GM12878 (cell line): Measurements from ENCODE around the gene IGFBP1. TPM values are rescaled to one million over a fixed set of nuclear protein-coding genes. Genes with fewer than 3 reads are reported as not detected.

Experiments
- ATAC-seq: fragments of 200-7000 bp; cut with Tn5 transposase; 3 replicates; pipeline ENCODE4 v1.9.1; 2020; ENCODE audit warnings: mild to moderate bottlenecking, moderate library complexity
- BruUV-seq: library from RNA; stranded (reverse); fragments of 400-500 nt; replicated peaks from 2 replicates; lab custom pipeline; 2021; lab: Mats Ljungman, UMichigan
- CTCF ChIA-PET: fragments of 300-600 bp; sonication (Branson Sonifier 250); formaldehyde crosslinking; extraction: SDS; loops from one replicate; lab custom pipeline; 2021; ENCODE audit warnings: inconsistent platforms; lab: Yijun Ruan, JAX
- POLR2A ChIA-PET: fragments of 350-600 bp; formaldehyde crosslinking; extraction: SDS; loops from one replicate; lab custom pipeline; 2021; ENCODE audit warnings: inconsistent platforms; lab: Charles Lee
- RAD21 ChIA-PET: fragments of 300-600 bp; sonication (Branson Sonifier 250); formaldehyde crosslinking; loops from one replicate; lab custom pipeline; 2023; ENCODE audit warnings: antibody characterized with exemption; ENCODE audit not compliant: unreplicated experiment; lab: Charles Lee
- SMC1A ChIA-PET: fragments of 300-600 bp; sonication (Branson Sonifier 250); formaldehyde crosslinking; loops from one replicate; lab custom pipeline; 2023; ENCODE audit not compliant: unreplicated experiment, uncharacterized antibody; lab: Charles Lee
- DNase-seq: peaks from one replicate; pipeline ENCODE4 v3.0.0-alpha.2; 2011; ENCODE audit warnings: low read depth, low spot score
- FAIRE-seq: peaks from 3 replicates; lab custom pipeline; 2011; peaks lifted over from hg19 to GRCh38; lab: Jason Lieb, UNC
- H2AFZ ChIP-seq: 2 replicates; pipeline ENCODE4 v1.6.0; 2011; ENCODE audit warnings: low read depth, low read length, control low read depth; ENCODE audit not compliant: control insufficient read depth
- H3K27ac ChIP-seq: 2 replicates; pipeline ENCODE4 v1.5.1; 2011; ENCODE audit warnings: control low read depth; ENCODE audit not compliant: control insufficient read depth, insufficient read depth
- H3K27me3 ChIP-seq, 2 experiments: replicated peaks in 1 of 2; 2 replicates each; pipeline versions ENCODE4 v1.6.0 to v1.6.1; 2011; ENCODE audit warnings: low read length in 1 of 2; ENCODE audit not compliant: control insufficient read depth in 2 of 2, insufficient read depth in 2 of 2
- H3K36me3 ChIP-seq, 2 experiments: 2 replicates each; pipeline ENCODE4 v1.5.1; 2011; ENCODE audit warnings: low read length in 1 of 2; ENCODE audit not compliant: control insufficient read depth in 2 of 2, insufficient read depth in 2 of 2
- H3K4me1 ChIP-seq: 2 replicates; pipeline ENCODE4 v1.6.1; 2011; ENCODE audit warnings: mild to moderate bottlenecking, low read length, moderate library complexity, mixed read lengths; ENCODE audit not compliant: control insufficient read depth, insufficient read depth
- H3K4me2 ChIP-seq: 2 replicates; pipeline ENCODE4 v1.6.0; 2011; ENCODE audit warnings: control low read depth; ENCODE audit not compliant: control insufficient read depth, insufficient read depth
- H3K4me3 ChIP-seq: fragments of 200-600 bp; sonication (generic); 2 replicates; pipeline ENCODE4 v1.5.1; 2016
- H3K79me2 ChIP-seq: 2 replicates; pipeline ENCODE4 v1.6.0; 2011; ENCODE audit warnings: low read length; ENCODE audit not compliant: control insufficient read depth, insufficient read depth
- H3K9ac ChIP-seq: 2 replicates; pipeline ENCODE4 v1.8.0; 2011; ENCODE audit warnings: low read length, control low read depth, mixed read lengths; ENCODE audit not compliant: control insufficient read depth, insufficient read depth
- H3K9me3 ChIP-seq: replicated peaks from 3 replicates; pipeline ENCODE4 v1.5.1; 2011; ENCODE audit warnings: mild to moderate bottlenecking, low read length; ENCODE audit not compliant: control insufficient read depth, insufficient read depth
- H4K20me1 ChIP-seq: 2 replicates; pipeline ENCODE4 v1.6.0; 2011; ENCODE audit not compliant: control insufficient read depth, insufficient read depth
- BHLHE40 ChIP-seq, 2 experiments: fragments of 450-650 bp in 1 of 2; IDR thresholded peaks; 2 replicates each; pipeline ENCODE4 v1.6.1; 2011 to 2017; ENCODE audit warnings: low read depth in 2 of 2, borderline replicate concordance in 1 of 2, improper control_type of control experiment in 1 of 2, low read length in 1 of 2, mild to moderate bottlenecking in 1 of 2
- ETV6 ChIP-seq, 2 experiments: fragments of 450-650 bp in 1 of 2; IDR thresholded peaks in 1 of 2; conservative IDR thresholded peaks in 1 of 2; 2 replicates each; pipeline ENCODE4 v1.6.1; 2014; ENCODE audit warnings: antibody characterized with exemption in 1 of 2, borderline replicate concordance in 1 of 2, low read depth in 1 of 2, mild to moderate bottlenecking in 1 of 2, moderate library complexity in 1 of 2
- KAT2A ChIP-seq: conservative IDR thresholded peaks from 2 replicates; pipeline ENCODE4 v1.6.1; 2011; ENCODE audit warnings: low read depth, low read length; ENCODE audit not compliant: control insufficient read depth
- NFYA ChIP-seq: IDR thresholded peaks from 2 replicates; pipeline ENCODE4 v1.6.1; 2011; ENCODE audit warnings: low read depth, mild to moderate bottlenecking, low read length, improper control_type of control experiment, borderline replicate concordance
- NRF1 ChIP-seq: conservative IDR thresholded peaks from 2 replicates; pipeline ENCODE4 v1.6.1; 2011; ENCODE audit warnings: mild to moderate bottlenecking, low read depth, low read length, improper control_type of control experiment
- PML ChIP-seq: IDR thresholded peaks from 2 replicates; pipeline ENCODE4 v1.6.1; 2012; ENCODE audit warnings: low read length, inconsistent platforms
- SMAD1 ChIP-seq: fragments of 450-650 bp; IDR thresholded peaks from 2 replicates; pipeline ENCODE4 v1.6.1; 2018; ENCODE audit warnings: mild to moderate bottlenecking, low read depth; ENCODE audit not compliant: partially characterized antibody
- SMARCA5 ChIP-seq: fragments of 450-650 bp; IDR thresholded peaks from 2 replicates; pipeline ENCODE4 v1.6.1; 2017; ENCODE audit warnings: mild to moderate bottlenecking
- SMC3 ChIP-seq: IDR thresholded peaks from 2 replicates; pipeline ENCODE4 v1.6.1; 2011; ENCODE audit warnings: low read length, improper control_type of control experiment, borderline replicate concordance
- TCF12 ChIP-seq: IDR thresholded peaks from 2 replicates; pipeline ENCODE4 v1.6.1; 2011; ENCODE audit warnings: low read depth, mild to moderate bottlenecking, low read length
- WGBS: methylation state at CpG from one replicate; pipeline ENCODE4 v1.1.6; 2016; ENCODE audit warnings: low lambda C conversion rate; ENCODE audit not compliant: insufficient replicate concordance, insufficient coverage; ENCODE audit errors: missing lambda C conversion rate; 5-methylcytosine and 5-hydroxymethylcytosine counted together
- in situ Hi-C: fragments of 300-500 bp; cut with MboI; formaldehyde crosslinking; loops from 9 replicates; pipeline ENCODE4 v1.14.3; 2018; ENCODE audit warnings: mixed read lengths
- intact Hi-C: fragments of 100-400 bp; cut with micrococcal nuclease; formaldehyde crosslinking; loops from one replicate; pipeline ENCODE4 v1.14.2; 2022; ENCODE audit not compliant: unreplicated experiment
- polyA plus RNA-seq, 11 experiments: library from polyadenylated mRNA; depleted of rRNA in 4 of 11; unstranded in 6 of 11; stranded (reverse) in 5 of 11; fragments of >200 nt; fragmentation: Nextera tagmentation in 4 of 11; fragmentation: Illumina TruSeq in 1 of 11; extraction: Ambion mirVana in 4 of 11; extraction: Trizol in 1 of 11; gene quantifications; 1 replicate in 1 of 11; 2 replicates in 10 of 11; pipeline versions ENCODE4 v1.2.1 to v1.2.3, GENCODE V29; 2011 to 2016; ENCODE audit warnings: inconsistent platforms in 2 of 11, missing spikeins in 2 of 11, low read depth in 1 of 11
- total RNA-seq, 4 experiments: library from RNA; depleted of rRNA in 3 of 4; stranded (reverse); fragments of >200 nt in 3 of 4; fragmentation: Illumina TruSeq in 1 of 4; extraction: Trizol in 1 of 4; gene quantifications; 2 replicates each; pipeline versions ENCODE4 v1.2.1 to v1.2.3, GENCODE V29; 2013 to 2021
- TF ChIP-seq, protein P1 (sequence below): IDR thresholded peaks from 2 replicates; pipeline ENCODE4 v1.6.1; 2011; ENCODE audit warnings: borderline replicate concordance, low read depth, mild to moderate bottlenecking, moderate library complexity, mixed read lengths, low read length; ENCODE audit not compliant: insufficient read depth; ENCODE audit errors: extremely low read length
- TF ChIP-seq, protein P2 (sequence below): fragments of 150-350 bp; IDR thresholded peaks from 2 replicates; pipeline ENCODE4 v1.6.1; 2016; ENCODE audit warnings: low read depth, low read length
- TF ChIP-seq, protein P3 (sequence below): IDR thresholded peaks from 2 replicates; pipeline ENCODE4 v1.6.1; 2011; ENCODE audit warnings: borderline replicate concordance, low read depth, mild to moderate bottlenecking, moderate library complexity, low read length; ENCODE audit not compliant: insufficient read depth, poor library complexity, severe bottlenecking
- TF ChIP-seq, protein P4 (sequence below): IDR thresholded peaks from 2 replicates; pipeline ENCODE4 v1.6.1; 2012; ENCODE audit warnings: low read depth, low read length, improper control_type of control experiment

Gene IGFBP1
- total and polyA plus RNA-seq, 10 of the 15 experiments (the other 5 are each of a cell fraction or from before 2014, with no cell fraction given) = 0.13 TPM; not detected in 9

GRCh38 chr7:45873035-45873354 is 15.3 kb upstream of the IGFBP1 start, which contains the start of gene CCDC201:
Gene CCDC201, minus strand, starts transcription at chr7:45873082. Its CDS starts 75 bp downstream, at chr7:45873007.
- no peak within 1 kb of the TSS for H3K4me2 ChIP-seq
- no peak within 1 kb of the TSS for H3K4me3 ChIP-seq
- H4K20me1 ChIP-seq = no peaks in the 10 kb centered on the region
- H3K79me2 ChIP-seq = no peaks in the 10 kb centered on the region
- TF ChIP-seq, protein P1, sequence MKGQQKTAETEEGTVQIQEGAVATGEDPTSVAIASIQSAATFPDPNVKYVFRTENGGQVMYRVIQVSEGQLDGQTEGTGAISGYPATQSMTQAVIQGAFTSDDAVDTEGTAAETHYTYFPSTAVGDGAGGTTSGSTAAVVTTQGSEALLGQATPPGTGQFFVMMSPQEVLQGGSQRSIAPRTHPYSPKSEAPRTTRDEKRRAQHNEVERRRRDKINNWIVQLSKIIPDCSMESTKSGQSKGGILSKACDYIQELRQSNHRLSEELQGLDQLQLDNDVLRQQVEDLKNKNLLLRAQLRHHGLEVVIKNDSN = no peak
- no peak for TF ChIP-seq PML
- no peak for TF ChIP-seq KAT2A
- TF ChIP-seq, protein P2, sequence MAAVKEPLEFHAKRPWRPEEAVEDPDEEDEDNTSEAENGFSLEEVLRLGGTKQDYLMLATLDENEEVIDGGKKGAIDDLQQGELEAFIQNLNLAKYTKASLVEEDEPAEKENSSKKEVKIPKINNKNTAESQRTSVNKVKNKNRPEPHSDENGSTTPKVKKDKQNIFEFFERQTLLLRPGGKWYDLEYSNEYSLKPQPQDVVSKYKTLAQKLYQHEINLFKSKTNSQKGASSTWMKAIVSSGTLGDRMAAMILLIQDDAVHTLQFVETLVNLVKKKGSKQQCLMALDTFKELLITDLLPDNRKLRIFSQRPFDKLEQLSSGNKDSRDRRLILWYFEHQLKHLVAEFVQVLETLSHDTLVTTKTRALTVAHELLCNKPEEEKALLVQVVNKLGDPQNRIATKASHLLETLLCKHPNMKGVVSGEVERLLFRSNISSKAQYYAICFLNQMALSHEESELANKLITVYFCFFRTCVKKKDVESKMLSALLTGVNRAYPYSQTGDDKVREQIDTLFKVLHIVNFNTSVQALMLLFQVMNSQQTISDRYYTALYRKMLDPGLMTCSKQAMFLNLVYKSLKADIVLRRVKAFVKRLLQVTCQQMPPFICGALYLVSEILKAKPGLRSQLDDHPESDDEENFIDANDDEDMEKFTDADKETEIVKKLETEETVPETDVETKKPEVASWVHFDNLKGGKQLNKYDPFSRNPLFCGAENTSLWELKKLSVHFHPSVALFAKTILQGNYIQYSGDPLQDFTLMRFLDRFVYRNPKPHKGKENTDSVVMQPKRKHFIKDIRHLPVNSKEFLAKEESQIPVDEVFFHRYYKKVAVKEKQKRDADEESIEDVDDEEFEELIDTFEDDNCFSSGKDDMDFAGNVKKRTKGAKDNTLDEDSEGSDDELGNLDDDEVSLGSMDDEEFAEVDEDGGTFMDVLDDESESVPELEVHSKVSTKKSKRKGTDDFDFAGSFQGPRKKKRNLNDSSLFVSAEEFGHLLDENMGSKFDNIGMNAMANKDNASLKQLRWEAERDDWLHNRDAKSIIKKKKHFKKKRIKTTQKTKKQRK = no peak
- TF ChIP-seq SMAD1 = no peak
- TF ChIP-seq NRF1 = no peak
- TF ChIP-seq BHLHE40 (IDR thresholded peaks at IDR 0.05; ENCODE audit: borderline replicate concordance in 1 of 2, low read depth in 2 of 2, low read length in 1 of 2) = no peak
- no peak for TF ChIP-seq SMARCA5
- TF ChIP-seq, protein P3, sequence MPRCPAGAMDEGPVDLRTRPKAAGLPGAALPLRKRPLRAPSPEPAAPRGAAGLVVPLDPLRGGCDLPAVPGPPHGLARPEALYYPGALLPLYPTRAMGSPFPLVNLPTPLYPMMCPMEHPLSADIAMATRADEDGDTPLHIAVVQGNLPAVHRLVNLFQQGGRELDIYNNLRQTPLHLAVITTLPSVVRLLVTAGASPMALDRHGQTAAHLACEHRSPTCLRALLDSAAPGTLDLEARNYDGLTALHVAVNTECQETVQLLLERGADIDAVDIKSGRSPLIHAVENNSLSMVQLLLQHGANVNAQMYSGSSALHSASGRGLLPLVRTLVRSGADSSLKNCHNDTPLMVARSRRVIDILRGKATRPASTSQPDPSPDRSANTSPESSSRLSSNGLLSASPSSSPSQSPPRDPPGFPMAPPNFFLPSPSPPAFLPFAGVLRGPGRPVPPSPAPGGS = no peak
- no peak for TF ChIP-seq TCF12
- TF ChIP-seq ETV6 (conservative IDR thresholded peaks at IDR 0.05 in 1 of 2, IDR thresholded peaks at IDR 0.05 in 1 of 2; ENCODE audit: borderline replicate concordance in 1 of 2, low read depth in 1 of 2) = no peak
- TF ChIP-seq, protein P4, sequence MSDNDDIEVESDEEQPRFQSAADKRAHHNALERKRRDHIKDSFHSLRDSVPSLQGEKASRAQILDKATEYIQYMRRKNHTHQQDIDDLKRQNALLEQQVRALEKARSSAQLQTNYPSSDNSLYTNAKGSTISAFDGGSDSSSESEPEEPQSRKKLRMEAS = no peak
- no peak for TF ChIP-seq SMC3
- no peak for TF ChIP-seq NFYA
- intact Hi-C loops (no loop called here), in situ Hi-C loops (loop anchor here (25.0 kb wide), 1 partner anchor 711 kb away; the partner anchor contains the start of gene RAMP3)
- POLR2A ChIA-PET = no interaction called here
- no TSS peak for BruUV-seq
- H3K9ac ChIP-seq = no peak within 1 kb of the TSS
- no peaks in the 10 kb centered on the region for H3K4me1 ChIP-seq
- RAD21 ChIA-PET = interaction anchor here (0.7 kb wide), 1 partner anchor 17 kb away, joined by 3 read pairs; no protein-coding TSS in a partner anchor
- ATAC-seq (no peak), FAIRE-seq (no peak), DNase-seq (no peak)
- CTCF ChIA-PET = interaction anchor here (0.6 to 1.2 kb wide), 3 partner anchors 9 to 539 kb away, joined by 3 read pairs; no protein-coding TSS in a partner anchor
- WGBS = 26% methylated on average over 6 of the region's 7 CpGs
- H2AFZ ChIP-seq = no peak within 1 kb of the TSS
- H3K27ac ChIP-seq = no peak within 1 kb of the TSS
- H3K27me3 ChIP-seq = no peaks in the 10 kb centered on the region; a peak in 1 of 4 replicates
- no peaks in the 10 kb centered on the region for H3K9me3 ChIP-seq
- SMC1A ChIA-PET = no interaction called here
- H3K36me3 ChIP-seq = no peaks in the 10 kb centered on the region
